Kidney epithelial cell (primary cell): Measurements from ENCODE around the gene DCN. TPM values are rescaled to one million over a fixed set of nuclear protein-coding genes. Genes with fewer than 3 reads are reported as not detected.
A peak's percentile ranks its signal among the peaks of the same experiment; 100 is the strongest.

Experiments used
- DNase-seq: peaks from one replicate; pipeline ENCODE4 v3.0.0-alpha.2; 2010; ENCODE audit warnings: low read depth
- H3K27me3 ChIP-seq: 2 replicates; pipeline ENCODE4 v1.6.0; 2011; ENCODE audit warnings: low read length; ENCODE audit not compliant: control insufficient read depth, insufficient read depth
- H3K36me3 ChIP-seq: 2 replicates; pipeline ENCODE4 v1.5.1; 2011; ENCODE audit warnings: low read length; ENCODE audit not compliant: control insufficient read depth, insufficient read depth
- H3K4me3 ChIP-seq: 2 replicates; pipeline ENCODE4 v1.5.1; 2011; ENCODE audit warnings: low read depth, mild to moderate bottlenecking, control low read depth, low read length
- CTCF ChIP-seq: IDR thresholded peaks from 2 replicates; pipeline ENCODE4 v1.5.1; 2011; ENCODE audit warnings: mild to moderate bottlenecking, moderate library complexity, low read length, control low read depth, inconsistent platforms; ENCODE audit not compliant: insufficient read depth, poor library complexity, severe bottlenecking
- total RNA-seq: library from RNA; depleted of rRNA; stranded (reverse); fragments of >200 nt; gene quantifications from 2 replicates; pipeline ENCODE4 v1.2.3, GENCODE V29; 2015

DCN gene
- total RNA-seq, 1 donor from 2014 or later: 3.1 TPM

- Histone ChIP-seq H3K27me3 (no peaks in the 10 kb centered on the region), H3K36me3 (no peaks in the 10 kb centered on the region), H3K4me3 (no peak overlapping the region)
- no peak for DNase-seq
- no peak for TF ChIP-seq CTCF
These were observed 77.7 kb downstream of the DCN start for GRCh38 chr12:91104812-91105466.

- no peaks in the 10 kb centered on the region for H3K36me3 ChIP-seq
- TF ChIP-seq CTCF: no peak
- no peak for DNase-seq
- no peaks in the 10 kb centered on the region for H3K27me3 ChIP-seq
- H3K4me3 ChIP-seq: no peak overlapping the region
These were observed 79.0 kb downstream of the DCN start for GRCh38 chr12:91103624-91104023.

- no peak for DNase-seq
- H3K36me3 ChIP-seq: no peaks in the 10 kb centered on the region
- no peak for TF ChIP-seq CTCF
- H3K27me3 ChIP-seq: no peaks in the 10 kb centered on the region
- no peak overlapping the region for H3K4me3 ChIP-seq
These were observed 79.5 kb downstream of the DCN start for GRCh38 chr12:91103101-91103500.

- Histone ChIP-seq H3K27me3 (no peaks in the 10 kb centered on the region), H3K4me3 (no peak overlapping the region), H3K36me3 (no peaks in the 10 kb centered on the region)
- peak; percentile 32 for DNase-seq
- no peak for TF ChIP-seq CTCF
These were observed 81.7 kb downstream of the DCN start for GRCh38 chr12:91100906-91101305.

- Histone ChIP-seq H3K27me3 (no peaks in the 10 kb centered on the region), H3K36me3 (no peaks in the 10 kb centered on the region), H3K4me3 (no peak overlapping the region)
- TF ChIP-seq CTCF: no peak
- DNase-seq: no peak
These were observed 82.8 kb downstream of the DCN start for GRCh38 chr12:91099836-91100235.

GRCh38 chr12:91099341-91099740 lies 83.3 kb downstream of the DCN start:
- TF ChIP-seq CTCF: no peak
- Histone ChIP-seq H3K4me3 (no peak overlapping the region), H3K36me3 (no peaks in the 10 kb centered on the region), H3K27me3 (no peaks in the 10 kb centered on the region)
- no peak for DNase-seq
